Astrocyte (in vitro differentiated cells and primary cell): Measurements from ENCODE around the gene SLIT3. TPM values are rescaled to one million over a fixed set of nuclear protein-coding genes. Genes with fewer than 3 reads are reported as not detected.

Experiments used
- DNase-seq: peaks from one replicate; pipeline ENCODE4 v3.0.0-alpha.2; 2010; ENCODE audit warnings: low read depth
- FAIRE-seq: peaks from 2 replicates; lab custom pipeline; 2011; peaks lifted over from hg19 to GRCh38; lab: Jason Lieb, UNC
- H2AFZ ChIP-seq: 2 replicates; pipeline ENCODE4 v1.6.0; 2012; ENCODE audit warnings: low read depth, low read length, inconsistent platforms
- H3K27ac ChIP-seq: 2 replicates; pipeline ENCODE4 v1.5.1; 2011; ENCODE audit warnings: low read depth, low read length, inconsistent platforms
- H3K27me3 ChIP-seq: 2 replicates; pipeline ENCODE4 v1.6.0; 2011; ENCODE audit warnings: low read length, inconsistent platforms; ENCODE audit not compliant: insufficient read depth
- H3K36me3 ChIP-seq: 2 replicates; pipeline ENCODE4 v1.5.1; 2011; ENCODE audit warnings: low read length, inconsistent platforms; ENCODE audit not compliant: insufficient read depth
- H3K4me1 ChIP-seq: 2 replicates; pipeline ENCODE4 v1.5.1; 2011; ENCODE audit warnings: low read length, inconsistent platforms; ENCODE audit not compliant: insufficient read depth
- H3K4me2 ChIP-seq: 2 replicates; pipeline ENCODE4 v1.6.0; 2012; ENCODE audit warnings: low read length, inconsistent platforms
- H3K4me3 ChIP-seq: 2 replicates; pipeline ENCODE4 v1.5.1; 2011; ENCODE audit warnings: low read depth, mild to moderate bottlenecking, low read length, inconsistent platforms; ENCODE audit not compliant: insufficient read depth
- H3K79me2 ChIP-seq: 2 replicates; pipeline ENCODE4 v1.6.0; 2012; ENCODE audit warnings: mild to moderate bottlenecking, low read length, inconsistent platforms; ENCODE audit not compliant: insufficient read depth
- H3K9ac ChIP-seq: 2 replicates; pipeline ENCODE4 v1.6.0; 2012; ENCODE audit warnings: mild to moderate bottlenecking, low read length, inconsistent platforms
- H3K9me3 ChIP-seq: 2 replicates; pipeline ENCODE4 v1.5.1; 2012; ENCODE audit warnings: low read depth, mild to moderate bottlenecking, low read length, inconsistent platforms; ENCODE audit not compliant: insufficient read depth
- H4K20me1 ChIP-seq: 2 replicates; pipeline ENCODE4 v1.6.0; 2012; ENCODE audit warnings: low read length, inconsistent platforms; ENCODE audit not compliant: insufficient read depth
- H3K27ac Mint-ChIP-seq: one replicate; pipeline ENCODE4 v1.8.0; 2021; ENCODE audit warnings: mild to moderate bottlenecking, mixed read lengths; ENCODE audit not compliant: unreplicated experiment
- H3K27me3 Mint-ChIP-seq: one replicate; pipeline ENCODE4 v1.8.0; 2021; ENCODE audit warnings: low read depth, mixed read lengths; ENCODE audit not compliant: unreplicated experiment
- H3K36me3 Mint-ChIP-seq: one replicate; pipeline ENCODE4 v1.8.0; 2021; ENCODE audit warnings: low read depth, mixed read lengths; ENCODE audit not compliant: unreplicated experiment
- H3K4me1 Mint-ChIP-seq: one replicate; pipeline ENCODE4 v1.8.0; 2021; ENCODE audit warnings: low read depth, mixed read lengths; ENCODE audit not compliant: unreplicated experiment
- H3K4me3 Mint-ChIP-seq: one replicate; pipeline ENCODE4 v1.8.0; 2021; ENCODE audit warnings: mild to moderate bottlenecking, moderate library complexity, mixed read lengths; ENCODE audit not compliant: unreplicated experiment
- H3K9me3 Mint-ChIP-seq: one replicate; pipeline ENCODE4 v1.8.0; 2021; ENCODE audit warnings: mild to moderate bottlenecking, mixed read lengths; ENCODE audit not compliant: unreplicated experiment
- EZH2 ChIP-seq: IDR thresholded peaks from 2 replicates; pipeline ENCODE4 v1.6.1; 2012; ENCODE audit warnings: mild to moderate bottlenecking, low read length, inconsistent platforms; ENCODE audit not compliant: insufficient read depth
- total RNA-seq: library from RNA; stranded (reverse); gene quantifications from 2 replicates; pipeline ENCODE4 v1.2.1, GENCODE V29; 2021
- TF ChIP-seq, protein P1 (sequence below): IDR thresholded peaks from 2 replicates; pipeline ENCODE4 v1.5.1; 2011; ENCODE audit warnings: low read depth, mild to moderate bottlenecking, inconsistent platforms, low read length, moderate library complexity; ENCODE audit not compliant: insufficient read depth

The SLIT3 gene
- total RNA-seq, 1 donor from 2014 or later, result 20.7 TPM

DNA sequence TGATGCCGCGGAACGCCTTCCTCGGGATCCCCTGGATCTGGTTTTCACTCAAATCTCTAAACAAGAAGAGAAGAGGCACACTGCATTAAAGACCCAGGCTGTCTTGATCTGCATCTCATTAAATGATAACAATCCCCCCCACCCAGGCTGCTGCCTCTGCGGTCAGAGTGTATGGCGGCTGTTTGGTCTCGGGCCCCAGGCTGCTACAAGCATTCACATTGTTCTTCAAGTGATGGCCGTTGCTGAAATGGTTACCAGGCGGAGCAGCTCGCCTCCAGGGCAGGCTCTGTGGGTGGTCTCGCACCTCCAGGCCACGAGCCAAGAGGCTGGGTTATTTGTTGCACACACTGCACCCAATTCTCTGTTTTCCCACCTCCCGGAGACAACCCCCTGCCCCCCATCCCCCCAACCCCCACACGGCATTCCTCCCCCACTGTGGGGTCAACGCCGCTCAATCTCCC, 417.6 kb downstream of the SLIT3 start:
- Histone ChIP-seq H3K4me2 (no peak overlapping the region), H3K36me3 (no peaks in the 10 kb centered on the region), H3K79me2 (no peaks in the 10 kb centered on the region), H3K4me1 (no peaks in the 10 kb centered on the region), H4K20me1 (no peaks in the 10 kb centered on the region), H3K9me3 (no peaks in the 10 kb centered on the region), H3K27me3 (peaks cover 3% of the 10 kb centered on the region), H3K9ac (no peak overlapping the region), H3K27ac (no peak overlapping the region), H3K4me3 (no peak overlapping the region), H2AFZ (no peak overlapping the region)
- Mint-ChIP-seq H3K27ac (no peak overlapping the region), H3K4me3 (no peak overlapping the region), H3K27me3 (peaks cover 8% of the 10 kb centered on the region), H3K4me1 (peaks cover 4% of the 10 kb centered on the region), H3K9me3 (no peaks in the 10 kb centered on the region), H3K36me3 (no peaks in the 10 kb centered on the region)
- FAIRE-seq (no peak), DNase-seq (no peak)
- TF ChIP-seq EZH2, result no peak
- TF ChIP-seq, protein P1, sequence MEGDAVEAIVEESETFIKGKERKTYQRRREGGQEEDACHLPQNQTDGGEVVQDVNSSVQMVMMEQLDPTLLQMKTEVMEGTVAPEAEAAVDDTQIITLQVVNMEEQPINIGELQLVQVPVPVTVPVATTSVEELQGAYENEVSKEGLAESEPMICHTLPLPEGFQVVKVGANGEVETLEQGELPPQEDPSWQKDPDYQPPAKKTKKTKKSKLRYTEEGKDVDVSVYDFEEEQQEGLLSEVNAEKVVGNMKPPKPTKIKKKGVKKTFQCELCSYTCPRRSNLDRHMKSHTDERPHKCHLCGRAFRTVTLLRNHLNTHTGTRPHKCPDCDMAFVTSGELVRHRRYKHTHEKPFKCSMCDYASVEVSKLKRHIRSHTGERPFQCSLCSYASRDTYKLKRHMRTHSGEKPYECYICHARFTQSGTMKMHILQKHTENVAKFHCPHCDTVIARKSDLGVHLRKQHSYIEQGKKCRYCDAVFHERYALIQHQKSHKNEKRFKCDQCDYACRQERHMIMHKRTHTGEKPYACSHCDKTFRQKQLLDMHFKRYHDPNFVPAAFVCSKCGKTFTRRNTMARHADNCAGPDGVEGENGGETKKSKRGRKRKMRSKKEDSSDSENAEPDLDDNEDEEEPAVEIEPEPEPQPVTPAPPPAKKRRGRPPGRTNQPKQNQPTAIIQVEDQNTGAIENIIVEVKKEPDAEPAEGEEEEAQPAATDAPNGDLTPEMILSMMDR, result no peak

DNA sequence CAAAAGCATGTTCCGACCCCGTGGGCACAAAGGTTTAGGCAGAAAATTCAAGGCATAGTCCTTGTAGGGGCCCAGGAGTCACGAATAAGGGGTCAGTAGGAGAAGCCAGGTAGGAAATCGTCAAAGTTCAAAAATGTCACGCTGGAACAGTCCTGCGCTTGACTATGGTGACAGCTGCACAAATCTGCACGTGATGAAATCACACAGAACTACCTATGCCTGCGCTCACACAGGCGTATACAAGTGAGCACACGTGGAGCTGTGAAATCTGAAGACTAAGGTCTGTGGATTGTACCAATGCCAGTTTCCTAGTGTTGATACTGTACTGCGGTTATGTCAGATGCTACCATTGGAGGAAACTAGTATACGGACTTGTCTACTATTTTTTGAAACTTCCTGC, 418.7 kb downstream of the SLIT3 start:
- DNase-seq (no peak), FAIRE-seq (no peak)
- H3K36me3 Mint-ChIP-seq, result no peaks in the 10 kb centered on the region
- no peak overlapping the region for H3K4me3 Mint-ChIP-seq
- H2AFZ ChIP-seq, result no peak overlapping the region
- H3K27ac Mint-ChIP-seq, result no peak overlapping the region
- H4K20me1 ChIP-seq, result no peaks in the 10 kb centered on the region
- no peak overlapping the region for H3K9ac ChIP-seq
- H3K27me3 ChIP-seq, result peaks cover 3% of the 10 kb centered on the region
- no peak overlapping the region for H3K4me3 ChIP-seq
- no peaks in the 10 kb centered on the region for H3K4me1 ChIP-seq
- no peak overlapping the region for H3K27ac ChIP-seq
- no peaks in the 10 kb centered on the region for H3K79me2 ChIP-seq
- no peaks in the 10 kb centered on the region for H3K9me3 Mint-ChIP-seq
- no peaks in the 10 kb centered on the region for H3K36me3 ChIP-seq
- TF ChIP-seq, protein P1, result no peak
- no peak for TF ChIP-seq EZH2
- H3K4me1 Mint-ChIP-seq, result peaks cover 4% of the 10 kb centered on the region
- peaks cover 7% of the 10 kb centered on the region for H3K27me3 Mint-ChIP-seq
- H3K9me3 ChIP-seq, result no peaks in the 10 kb centered on the region
- no peak overlapping the region for H3K4me2 ChIP-seq

DNA sequence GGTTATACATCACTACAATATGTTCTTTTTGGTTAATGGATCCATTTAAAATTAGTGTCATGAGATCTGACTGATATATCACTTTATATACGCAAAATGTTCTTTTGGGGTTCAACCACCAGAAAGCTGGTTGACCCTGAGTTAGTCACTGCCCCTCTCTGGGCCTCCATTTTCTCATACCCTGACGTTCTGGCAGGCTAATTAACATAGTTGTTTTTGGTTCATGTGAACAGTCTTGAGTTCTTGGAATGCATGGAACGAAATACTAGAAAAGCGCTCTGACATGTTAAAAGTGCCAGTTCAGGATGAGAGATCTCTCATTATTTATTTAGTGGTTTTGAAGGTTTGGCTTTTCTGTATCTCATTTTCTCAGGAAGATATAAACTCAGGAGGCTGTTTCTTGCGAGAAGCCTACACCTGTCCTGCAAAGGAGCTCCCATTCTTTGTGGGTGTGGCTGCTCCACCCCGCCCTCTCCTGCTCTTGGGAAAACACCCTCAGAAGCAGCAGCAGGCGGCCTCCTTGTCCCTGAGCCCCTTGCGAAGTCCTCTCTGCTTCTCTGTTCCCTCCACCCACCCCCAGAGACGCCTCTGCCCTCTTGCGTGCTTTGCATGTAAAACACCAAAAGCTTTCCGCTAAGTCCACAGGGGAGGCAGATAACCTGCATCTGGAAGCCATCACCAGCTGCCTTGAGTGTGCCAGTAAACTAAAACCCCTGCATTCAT, 419.4 kb downstream of the SLIT3 start:
- H3K4me1 ChIP-seq, result no peaks in the 10 kb centered on the region
- no peak overlapping the region for H3K4me3 ChIP-seq
- TF ChIP-seq, protein P1, result no peak
- no peak for TF ChIP-seq EZH2
- H4K20me1 ChIP-seq, result no peaks in the 10 kb centered on the region
- FAIRE-seq (no peak), DNase-seq (no peak)
- Mint-ChIP-seq H3K9me3 (no peaks in the 10 kb centered on the region), H3K4me1 (peaks cover 7% of the 10 kb centered on the region), H3K27me3 (peaks cover 7% of the 10 kb centered on the region), H3K27ac (no peak overlapping the region), H3K4me3 (no peak overlapping the region), H3K36me3 (no peaks in the 10 kb centered on the region)
- no peaks in the 10 kb centered on the region for H3K9me3 ChIP-seq
- H3K27ac ChIP-seq, result no peak overlapping the region
- H3K36me3 ChIP-seq, result no peaks in the 10 kb centered on the region
- H3K9ac ChIP-seq, result no peak overlapping the region
- H3K79me2 ChIP-seq, result no peaks in the 10 kb centered on the region
- H2AFZ ChIP-seq, result no peak overlapping the region
- H3K27me3 ChIP-seq, result peaks cover 3% of the 10 kb centered on the region
- H3K4me2 ChIP-seq, result no peak overlapping the region
